Measurements from ENCODE around the gene PCBP3.
"Not testable (repeated sequence)": the region's sequence is repeated elsewhere in the genome, so short reads cannot be mapped to it uniquely, and the experiment has no call there.

The PCBP3 gene

GRCh38 chr21:45975667-45976409, 332.3 kb downstream of the PCBP3 start:
- DNase-seq, result not testable (repeated sequence)

- no peak for DNase-seq
Measured at GRCh38 chr21:45976701-45977311, 333.3 kb downstream of the PCBP3 start.

GRCh38 chr21:45977396-45977795, 333.9 kb downstream of the PCBP3 start:
- DNase-seq, result no peak

GRCh38 chr21:45979141-45979631, 335.7 kb downstream of the PCBP3 start:
- no peak for DNase-seq

- DNase-seq, result no peak
Measured at GRCh38 chr21:45979651-45980050, 336.1 kb downstream of the PCBP3 start.

GRCh38 chr21:45980271-45980670, 336.7 kb downstream of the PCBP3 start:
- no peak for DNase-seq

GRCh38 chr21:45980697-45981096, 337.2 kb downstream of the PCBP3 start:
- no peak for DNase-seq

- DNase-seq, result peak; percentile 50
Measured at GRCh38 chr21:45981151-45982091, 337.9 kb downstream of the PCBP3 start, which contains the start of gene COL6A1. Gene COL6A1 (plus strand): TSS chr21:45981770. CDS start chr21:45981851, 81 bp downstream.

- DNase-seq, result no peak
Measured at GRCh38 chr21:45982092-45982757, 338.7 kb downstream of the PCBP3 start.

- DNase-seq, result no peak
Measured at GRCh38 chr21:45982758-45983648, 339.5 kb downstream of the PCBP3 start.

- DNase-seq, result no peak
Measured at GRCh38 chr21:45983649-45983965, 340.1 kb downstream of the PCBP3 start.

GRCh38 chr21:45983981-45984551, 340.5 kb downstream of the PCBP3 start:
- DNase-seq, result no peak

GRCh38 chr21:45984584-45985095, 341.1 kb downstream of the PCBP3 start:
- DNase-seq, result no peak

- no peak for DNase-seq
Measured at GRCh38 chr21:45985471-45986315, 342.2 kb downstream of the PCBP3 start.

GRCh38 chr21:45986316-45987051, 343.0 kb downstream of the PCBP3 start:
- DNase-seq, result no peak

- DNase-seq, result no peak
Measured at GRCh38 chr21:45987121-45987711, 343.7 kb downstream of the PCBP3 start.

GRCh38 chr21:45988366-45989347, 345.1 kb downstream of the PCBP3 start:
- no peak for DNase-seq
